Measurements from ENCODE around the gene LMX1B. TPM values are rescaled to one million over a fixed set of nuclear protein-coding genes. Genes with fewer than 3 reads are reported as not detected.
"Not testable (repeated sequence)": the region's sequence is repeated elsewhere in the genome, so short reads cannot be mapped to it uniquely, and the experiment has no call there.

The LMX1B gene
- polyA plus RNA-seq = under 1 TPM; 0.01 to 0.02 TPM

- Histone ChIP-seq H3K4me1 (ENCODE audit: control insufficient read depth in 2 of 2, insufficient read depth in 2 of 2, low read length in 1 of 2) (peaks cover 20 to 26% of the 10 kb centered on the region in 2 donors), H3K9me3 (ENCODE audit: control insufficient read depth in 2 of 2, insufficient read depth in 1 of 2, low read depth in 1 of 2, low read length in 1 of 2) (peaks cover 0 to 4% of the 10 kb centered on the region in 2 donors), H3K27me3 (ENCODE audit: control insufficient read depth in 1 of 2, insufficient read depth in 2 of 2, low read length in 2 of 2) (peaks cover 28 to 60% of the 10 kb centered on the region in 2 donors), H3K27ac (ENCODE audit: low read depth in 2 of 2, low read length in 1 of 2) (no peak within 1 kb of the TSS), H3K4me3 (ENCODE audit: low read depth in 1 of 2, low read length in 2 of 2) (peak within 1 kb of the TSS; percentile 16 to 50), H3K36me3 (ENCODE audit: control insufficient read depth in 2 of 2, insufficient read depth in 2 of 2, low read length in 1 of 2) (no peaks in the 10 kb centered on the region)
- 2 to 3% methylated on average over 24 to 58 of the region's 58 CpGs for WGBS, 2 donors
Measured at GRCh38 chr9:126613651-126614050, at the start of gene LMX1B. TSS of gene LMX1B (plus strand) at chr9:126613928. CDS start at chr9:126614450, 522 bp downstream.

- Histone ChIP-seq H3K4me3 (ENCODE audit: low read depth in 1 of 2, low read length in 2 of 2) (no peak overlapping the region), H3K4me1 (ENCODE audit: control insufficient read depth in 2 of 2, insufficient read depth in 2 of 2, low read length in 1 of 2) (peaks cover 0 to 4% of the 10 kb centered on the region in 2 donors), H3K27ac (ENCODE audit: low read depth in 2 of 2, low read length in 1 of 2) (no peak overlapping the region), H3K36me3 (ENCODE audit: control insufficient read depth in 2 of 2, insufficient read depth in 2 of 2, low read length in 1 of 2) (no peaks in the 10 kb centered on the region), H3K27me3 (ENCODE audit: control insufficient read depth in 1 of 2, insufficient read depth in 2 of 2, low read length in 2 of 2) (peaks cover 0 to 6% of the 10 kb centered on the region in 2 donors), H3K9me3 (ENCODE audit: control insufficient read depth in 2 of 2, insufficient read depth in 1 of 2, low read depth in 1 of 2, low read length in 1 of 2) (no peaks in the 10 kb centered on the region)
- WGBS, 2 donors = 35 to 44% methylated on average over 10 of the region's 10 CpGs
Measured at GRCh38 chr9:126564128-126564527, 49.6 kb upstream of the LMX1B start.

GRCh38 chr9:126564716-126565115, 49.0 kb upstream of the LMX1B start:
- H3K4me3 ChIP-seq (ENCODE audit: low read depth in 1 of 2, low read length in 2 of 2) = no peak overlapping the region
- WGBS, 2 donors = 56 to 61% methylated on average over 5 of the region's 5 CpGs
- H3K27me3 ChIP-seq (ENCODE audit: control insufficient read depth in 1 of 2, insufficient read depth in 2 of 2, low read length in 2 of 2) = peaks cover 0 to 6% of the 10 kb centered on the region in 2 donors
- no peak overlapping the region for H3K27ac ChIP-seq (ENCODE audit: low read depth in 2 of 2, low read length in 1 of 2)
- no peaks in the 10 kb centered on the region for H3K9me3 ChIP-seq (ENCODE audit: control insufficient read depth in 2 of 2, insufficient read depth in 1 of 2, low read depth in 1 of 2, low read length in 1 of 2)
- H3K4me1 ChIP-seq (ENCODE audit: control insufficient read depth in 2 of 2, insufficient read depth in 2 of 2, low read length in 1 of 2) = peaks cover 0 to 7% of the 10 kb centered on the region in 2 donors
- H3K36me3 ChIP-seq (ENCODE audit: control insufficient read depth in 2 of 2, insufficient read depth in 2 of 2, low read length in 1 of 2) = no peaks in the 10 kb centered on the region

- no peaks in the 10 kb centered on the region for H3K36me3 ChIP-seq (ENCODE audit: control insufficient read depth in 2 of 2, insufficient read depth in 2 of 2, low read length in 1 of 2)
- H3K4me1 ChIP-seq (ENCODE audit: control insufficient read depth in 2 of 2, insufficient read depth in 2 of 2, low read length in 1 of 2) = peaks cover 0 to 7% of the 10 kb centered on the region in 2 donors
- H3K27me3 ChIP-seq (ENCODE audit: control insufficient read depth in 1 of 2, insufficient read depth in 2 of 2, low read length in 2 of 2) = peaks cover 0 to 6% of the 10 kb centered on the region in 2 donors
- no peak overlapping the region for H3K27ac ChIP-seq (ENCODE audit: low read depth in 2 of 2, low read length in 1 of 2)
- no peaks in the 10 kb centered on the region for H3K9me3 ChIP-seq (ENCODE audit: control insufficient read depth in 2 of 2, insufficient read depth in 1 of 2, low read depth in 1 of 2, low read length in 1 of 2)
- H3K4me3 ChIP-seq (ENCODE audit: low read depth in 1 of 2, low read length in 2 of 2) = no peak overlapping the region
- WGBS, 2 donors = 84 to 85% methylated on average over 11 of the region's 11 CpGs
Measured at GRCh38 chr9:126565336-126566128, 48.2 kb upstream of the LMX1B start.

GRCh38 chr9:126569036-126569435, 44.7 kb upstream of the LMX1B start:
- H3K4me1 ChIP-seq (ENCODE audit: control insufficient read depth in 2 of 2, insufficient read depth in 2 of 2, low read length in 1 of 2) = peaks cover 0 to 7% of the 10 kb centered on the region in 2 donors
- no peak overlapping the region for H3K27ac ChIP-seq (ENCODE audit: low read depth in 2 of 2, low read length in 1 of 2)
- peaks cover 0 to 6% of the 10 kb centered on the region in 2 donors for H3K27me3 ChIP-seq (ENCODE audit: control insufficient read depth in 1 of 2, insufficient read depth in 2 of 2, low read length in 2 of 2)
- no peak overlapping the region for H3K4me3 ChIP-seq (ENCODE audit: low read depth in 1 of 2, low read length in 2 of 2)
- H3K9me3 ChIP-seq (ENCODE audit: control insufficient read depth in 2 of 2, insufficient read depth in 1 of 2, low read depth in 1 of 2, low read length in 1 of 2) = no peaks in the 10 kb centered on the region
- WGBS, 2 donors = 87 to 92% methylated on average over 1 of the region's 1 CpG
- no peaks in the 10 kb centered on the region for H3K36me3 ChIP-seq (ENCODE audit: control insufficient read depth in 2 of 2, insufficient read depth in 2 of 2, low read length in 1 of 2)

- no peak overlapping the region for H3K27ac ChIP-seq (ENCODE audit: low read depth in 2 of 2, low read length in 1 of 2)
- H3K4me3 ChIP-seq (ENCODE audit: low read depth in 1 of 2, low read length in 2 of 2) = no peak overlapping the region
- no peaks in the 10 kb centered on the region for H3K9me3 ChIP-seq (ENCODE audit: control insufficient read depth in 2 of 2, insufficient read depth in 1 of 2, low read depth in 1 of 2, low read length in 1 of 2)
- H3K27me3 ChIP-seq (ENCODE audit: control insufficient read depth in 1 of 2, insufficient read depth in 2 of 2, low read length in 2 of 2) = no peaks in the 10 kb centered on the region
- WGBS, 2 donors = 78% methylated on average over 6 of the region's 6 CpGs
- no peaks in the 10 kb centered on the region for H3K4me1 ChIP-seq (ENCODE audit: control insufficient read depth in 2 of 2, insufficient read depth in 2 of 2, low read length in 1 of 2)
- no peaks in the 10 kb centered on the region for H3K36me3 ChIP-seq (ENCODE audit: control insufficient read depth in 2 of 2, insufficient read depth in 2 of 2, low read length in 1 of 2)
Measured at GRCh38 chr9:126578029-126578428, 35.7 kb upstream of the LMX1B start.

GRCh38 chr9:126580319-126580718, 33.4 kb upstream of the LMX1B start:
- not testable (repeated sequence) for H3K27me3 ChIP-seq (ENCODE audit: control insufficient read depth in 1 of 2, insufficient read depth in 2 of 2, low read length in 2 of 2)
- 85% methylated on average over 5 of the region's 5 CpGs for WGBS, 2 donors

GRCh38 chr9:126581893-126582292, 31.8 kb upstream of the LMX1B start:
- H3K27ac ChIP-seq (ENCODE audit: low read depth in 2 of 2, low read length in 1 of 2) = no peak overlapping the region
- no peaks in the 10 kb centered on the region for H3K36me3 ChIP-seq (ENCODE audit: control insufficient read depth in 2 of 2, insufficient read depth in 2 of 2, low read length in 1 of 2)
- no peaks in the 10 kb centered on the region for H3K9me3 ChIP-seq (ENCODE audit: control insufficient read depth in 2 of 2, insufficient read depth in 1 of 2, low read depth in 1 of 2, low read length in 1 of 2)
- H3K4me3 ChIP-seq (ENCODE audit: low read depth in 1 of 2, low read length in 2 of 2) = no peak overlapping the region
- H3K4me1 ChIP-seq (ENCODE audit: control insufficient read depth in 2 of 2, insufficient read depth in 2 of 2, low read length in 1 of 2) = no peaks in the 10 kb centered on the region
- no peaks in the 10 kb centered on the region for H3K27me3 ChIP-seq (ENCODE audit: control insufficient read depth in 1 of 2, insufficient read depth in 2 of 2, low read length in 2 of 2)
- 67 to 68% methylated on average over 9 of the region's 9 CpGs for WGBS, 2 donors

More at GRCh38 chr9:126580319-126580718, 33.4 kb upstream of the LMX1B start:
- not testable (repeated sequence) for H3K27ac ChIP-seq (ENCODE audit: low read depth in 2 of 2, low read length in 1 of 2); H3K4me1 ChIP-seq (ENCODE audit: control insufficient read depth in 2 of 2, insufficient read depth in 2 of 2, low read length in 1 of 2); H3K4me3 ChIP-seq (ENCODE audit: low read depth in 1 of 2, low read length in 2 of 2); H3K36me3 ChIP-seq (ENCODE audit: control insufficient read depth in 2 of 2, insufficient read depth in 2 of 2, low read length in 1 of 2); H3K9me3 ChIP-seq (ENCODE audit: control insufficient read depth in 2 of 2, insufficient read depth in 1 of 2, low read depth in 1 of 2, low read length in 1 of 2)

GRCh38 chr9:126582427-126582826, 31.3 kb upstream of the LMX1B start:
- H3K9me3 ChIP-seq (ENCODE audit: control insufficient read depth in 2 of 2, insufficient read depth in 1 of 2, low read depth in 1 of 2, low read length in 1 of 2) = no peaks in the 10 kb centered on the region
- 70 to 72% methylated on average over 7 of the region's 7 CpGs for WGBS, 2 donors
- no peak overlapping the region for H3K27ac ChIP-seq (ENCODE audit: low read depth in 2 of 2, low read length in 1 of 2)
- H3K36me3 ChIP-seq (ENCODE audit: control insufficient read depth in 2 of 2, insufficient read depth in 2 of 2, low read length in 1 of 2) = no peaks in the 10 kb centered on the region
- H3K27me3 ChIP-seq (ENCODE audit: control insufficient read depth in 1 of 2, insufficient read depth in 2 of 2, low read length in 2 of 2) = no peaks in the 10 kb centered on the region
- no peaks in the 10 kb centered on the region for H3K4me1 ChIP-seq (ENCODE audit: control insufficient read depth in 2 of 2, insufficient read depth in 2 of 2, low read length in 1 of 2)
- no peak overlapping the region for H3K4me3 ChIP-seq (ENCODE audit: low read depth in 1 of 2, low read length in 2 of 2)

Data from esophagus (tissue), 2 donors.